Fibroblast of lung (primary cell): ENCODE results near the gene PVRIG. TPM values are rescaled to one million over a fixed set of nuclear protein-coding genes. Genes with fewer than 3 reads are reported as not detected.
"Not testable (repeated sequence)": the region's sequence is repeated elsewhere in the genome, so short reads cannot be mapped to it uniquely, and the experiment has no call there.

Source experiments
- DNase-seq, 2 donors: peaks; one replicate each; pipeline versions ENCODE4 v3.0.0 to v3.0.0-alpha.2; 2010; ENCODE audit warnings: low read depth in 2 of 2
- H2AFZ ChIP-seq: 2 replicates; pipeline ENCODE4 v1.5.1; 2012; ENCODE audit warnings: low read length, control low read depth, inconsistent platforms
- H3K27ac ChIP-seq: 2 replicates; pipeline ENCODE4 v1.5.1; 2011; ENCODE audit warnings: low read length, control low read depth; ENCODE audit not compliant: insufficient read depth
- H3K27me3 ChIP-seq: 2 replicates; pipeline ENCODE4 v1.5.1; 2011; ENCODE audit warnings: mild to moderate bottlenecking, low read length; ENCODE audit not compliant: control insufficient read depth, insufficient read depth
- H3K36me3 ChIP-seq: 2 replicates; pipeline ENCODE4 v1.5.1; 2011; ENCODE audit warnings: low read length; ENCODE audit not compliant: control insufficient read depth, insufficient read depth
- H3K4me1 ChIP-seq: 2 replicates; pipeline ENCODE4 v1.5.1; 2011; ENCODE audit warnings: low read length; ENCODE audit not compliant: control insufficient read depth, insufficient read depth; ENCODE audit errors: extremely low read depth
- H3K4me2 ChIP-seq: 2 replicates; pipeline ENCODE4 v1.5.1; 2011; ENCODE audit warnings: low read length, control low read depth; ENCODE audit not compliant: insufficient read depth; ENCODE audit errors: extremely low read depth
- H3K4me3 ChIP-seq, 4 experiments: fragments of 200-600 bp in 1 of 4; sonication (generic) in 1 of 4; replicated peaks in 1 of 4; 2 replicates each; pipeline ENCODE4 v1.5.1; 2011 to 2016; ENCODE audit warnings: low read length in 4 of 4, low read depth in 3 of 4, mild to moderate bottlenecking in 3 of 4, control low read depth in 2 of 4, inconsistent platforms in 1 of 4, mixed read lengths in 1 of 4; ENCODE audit not compliant: insufficient read depth in 1 of 4; ENCODE audit errors: control extremely low read depth in 1 of 4
- H3K79me2 ChIP-seq: 2 replicates; pipeline ENCODE4 v1.5.1; 2012; ENCODE audit warnings: mild to moderate bottlenecking, low read length, inconsistent platforms; ENCODE audit not compliant: control insufficient read depth, insufficient read depth
- H3K9ac ChIP-seq: 2 replicates; pipeline ENCODE4 v1.5.1; 2011; ENCODE audit warnings: mild to moderate bottlenecking, low read length, control low read depth; ENCODE audit not compliant: insufficient read depth
- H3K9me3 ChIP-seq: 2 replicates; pipeline ENCODE4 v1.5.1; 2012; ENCODE audit warnings: low read depth, low read length; ENCODE audit not compliant: control insufficient read depth, insufficient read depth
- H4K20me1 ChIP-seq: 2 replicates; pipeline ENCODE4 v1.5.1; 2011; ENCODE audit warnings: low read length; ENCODE audit not compliant: control insufficient read depth, insufficient read depth; ENCODE audit errors: extremely low read depth
- CTCF ChIP-seq, 2 donors: IDR thresholded peaks in 1 of 2; conservative IDR thresholded peaks in 1 of 2; 1 replicate in 1 of 2; 2 replicates in 1 of 2; pipeline ENCODE4 v1.5.1; 2011 to 2012; ENCODE audit warnings: low read length in 2 of 2, control low read depth in 1 of 2, inconsistent platforms in 1 of 2, low read depth in 1 of 2, mild to moderate bottlenecking in 1 of 2
- EZH2 ChIP-seq: IDR thresholded peaks from 2 replicates; pipeline ENCODE4 v1.5.1; 2012; ENCODE audit warnings: low read length, control low read depth, mild to moderate bottlenecking; ENCODE audit errors: missing control alignments
- polyA minus RNA-seq: library from RNA; depleted of rRNA, polyadenylated mRNA; stranded (reverse); fragments of >200 nt; gene quantifications from 2 replicates; pipeline ENCODE4 v1.2.3, GENCODE V29; 2011; ENCODE audit warnings: low replicate concordance
- polyA plus RNA-seq, 2 donors: library from polyadenylated mRNA; depleted of rRNA in 1 of 2; stranded (reverse) in 1 of 2; unstranded in 1 of 2; fragments of >200 nt; gene quantifications; 2 replicates each; pipeline ENCODE4 v1.2.1, GENCODE V29; 2011 to 2012; ENCODE audit warnings: missing spikeins in 1 of 2
- total RNA-seq: library from RNA; depleted of rRNA; stranded (reverse); fragments of >200 nt; gene quantifications from 2 replicates; pipeline ENCODE4 v1.2.1, GENCODE V29; 2014

The PVRIG gene
- total RNA-seq (not detected in 2 replicates), polyA plus RNA-seq (not detected in 2 replicates), polyA minus RNA-seq (not detected in 2 replicates)
- polyA plus RNA-seq (2012): 0.30 TPM in 1 of 2 replicates, not detected in the other

GRCh38 chr7:100219801-100220585, at the start of gene PVRIG:
Gene PVRIG, plus strand, starts transcription at chr7:100219949. Its CDS starts 22 bp downstream, at chr7:100219971.
- not testable (repeated sequence) for H3K27ac ChIP-seq, H3K79me2 ChIP-seq, DNase-seq, H3K4me2 ChIP-seq, H4K20me1 ChIP-seq, H3K36me3 ChIP-seq, H3K4me1 ChIP-seq, H3K4me3 ChIP-seq, H3K9me3 ChIP-seq, H2AFZ ChIP-seq, H3K9ac ChIP-seq, H3K27me3 ChIP-seq

DNA sequence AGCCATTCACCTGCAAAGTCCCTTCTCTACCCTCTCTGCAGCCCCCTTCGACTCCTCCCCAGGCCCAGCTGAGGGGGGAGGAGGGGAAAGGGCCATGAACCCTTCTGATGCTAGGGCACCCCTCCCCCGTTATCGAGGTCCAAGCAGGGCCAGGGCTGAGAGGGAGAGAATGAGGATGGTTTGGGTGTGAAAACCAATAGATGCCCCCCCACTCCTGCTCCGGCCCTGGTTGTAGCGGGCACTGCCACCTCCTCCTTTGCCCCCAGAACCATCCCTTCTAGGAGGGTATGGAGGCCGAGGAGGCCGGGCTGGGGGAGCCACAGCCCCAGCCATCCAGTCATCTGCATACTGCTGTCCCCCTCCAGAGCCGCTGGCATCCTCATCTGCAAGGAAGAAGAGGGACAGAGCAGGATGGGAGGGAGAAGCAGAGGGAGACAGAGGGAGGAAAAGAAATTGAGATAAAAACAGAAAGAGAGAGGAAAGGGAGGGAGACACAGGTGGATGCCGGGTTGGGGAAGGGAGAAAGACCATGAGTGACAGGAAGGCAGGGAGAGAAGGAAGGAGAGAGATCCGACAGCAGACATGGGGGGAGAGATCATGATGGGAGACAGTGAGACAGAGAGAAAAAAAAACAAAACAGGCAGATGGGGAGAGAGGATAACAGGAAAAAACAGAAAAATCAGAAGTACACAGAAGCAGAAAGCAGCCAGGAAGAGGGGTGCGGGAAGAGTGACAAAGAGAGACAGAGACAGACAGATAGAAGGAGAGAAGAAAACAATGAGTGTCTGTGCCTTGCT, 49.5 kb upstream of the PVRIG start:
- H3K9ac ChIP-seq: no peak overlapping the region
- DNase-seq: no peak
- H3K4me3 ChIP-seq: no peak overlapping the region
- TF ChIP-seq EZH2 (no peak), CTCF (conservative IDR thresholded peaks at IDR 0.05 in 1 of 2, IDR thresholded peaks at IDR 0.05 in 1 of 2; ENCODE audit: low read depth in 1 of 2, low read length in 2 of 2) (no peak)
- no peak overlapping the region for H3K4me2 ChIP-seq
- peaks cover 4% of the 10 kb centered on the region for H3K4me1 ChIP-seq
- H3K27me3 ChIP-seq: no peaks in the 10 kb centered on the region
- no peaks in the 10 kb centered on the region for H4K20me1 ChIP-seq
- H2AFZ ChIP-seq: no peak overlapping the region
- H3K27ac ChIP-seq: no peak overlapping the region
- H3K36me3 ChIP-seq: no peaks in the 10 kb centered on the region
- no peaks in the 10 kb centered on the region for H3K79me2 ChIP-seq
- no peaks in the 10 kb centered on the region for H3K9me3 ChIP-seq

GRCh38 chr7:100171087-100171681, 48.6 kb upstream of the PVRIG start:
- Histone ChIP-seq H3K79me2 (no peaks in the 10 kb centered on the region), H3K4me2 (no peak overlapping the region), H3K9me3 (no peaks in the 10 kb centered on the region), H3K4me1 (peaks cover 4% of the 10 kb centered on the region), H3K9ac (no peak overlapping the region), H3K4me3 (no peak overlapping the region), H4K20me1 (no peaks in the 10 kb centered on the region), H3K27me3 (no peaks in the 10 kb centered on the region), H3K36me3 (no peaks in the 10 kb centered on the region), H3K27ac (no peak overlapping the region), H2AFZ (no peak overlapping the region)
- no peak for DNase-seq
- no peak for TF ChIP-seq CTCF (conservative IDR thresholded peaks at IDR 0.05 in 1 of 2, IDR thresholded peaks at IDR 0.05 in 1 of 2; ENCODE audit: low read depth in 1 of 2, low read length in 2 of 2)
- TF ChIP-seq EZH2: no peak
